RWPE2 (cell line): ENCODE data around the gene DCUN1D3.

Experiments used
- ATAC-seq: fragments of 200-7000 bp; cut with Tn5 transposase; 3 replicates; pipeline ENCODE4 v1.9.1; 2021; ENCODE audit warnings: low read depth
- DNase-seq: peaks from one replicate; pipeline ENCODE4 v3.0.0-alpha.2; 2020; ENCODE audit warnings: low spot score
- H3K27ac ChIP-seq: fragments of 450-650 bp; 2 replicates; pipeline ENCODE4 v1.5.1; 2017; ENCODE audit warnings: mild to moderate bottlenecking; ENCODE audit not compliant: poor library complexity, severe bottlenecking
- H3K27me3 ChIP-seq: fragments of 250-450 bp; sonication (Bioruptor Pico); 2 replicates; pipeline ENCODE4 v1.5.1; 2021; ENCODE audit warnings: mild to moderate bottlenecking, moderate library complexity; ENCODE audit not compliant: insufficient read depth, poor library complexity, severe bottlenecking
- H3K36me3 ChIP-seq: fragments of 250-450 bp; sonication (Bioruptor Pico); 2 replicates; pipeline ENCODE4 v1.5.1; 2020; ENCODE audit warnings: low read depth, mild to moderate bottlenecking, moderate library complexity
- H3K4me1 ChIP-seq: fragments of 250-450 bp; sonication (Bioruptor Pico); 2 replicates; pipeline ENCODE4 v1.5.1; 2021; ENCODE audit warnings: mild to moderate bottlenecking, moderate library complexity; ENCODE audit not compliant: insufficient read depth, poor library complexity, severe bottlenecking
- H3K4me3 ChIP-seq: fragments of 250-450 bp; sonication (Bioruptor Pico); 2 replicates; pipeline ENCODE4 v1.5.1; 2021; ENCODE audit warnings: mild to moderate bottlenecking, moderate library complexity; ENCODE audit not compliant: severe bottlenecking
- H3K9me3 ChIP-seq: fragments of 250-450 bp; sonication (Bioruptor Pico); 2 replicates; pipeline ENCODE4 v1.5.1; 2021; ENCODE audit warnings: mild to moderate bottlenecking, moderate library complexity; ENCODE audit not compliant: severe bottlenecking
- CTCF ChIP-seq: fragments of 450-650 bp; IDR thresholded peaks from one replicate; pipeline ENCODE4 v1.5.1; 2017; ENCODE audit warnings: mild to moderate bottlenecking, moderate library complexity; ENCODE audit not compliant: poor library complexity, severe bottlenecking

Gene DCUN1D3

GRCh38 chr16:20903116-20903898, 3.1 kb upstream of the DCUN1D3 start:
- ATAC-seq: no peak
- Histone ChIP-seq H3K36me3 (no peaks in the 10 kb centered on the region; the same call in 1 of the 2 replicates), H3K27me3 (no peaks in the 10 kb centered on the region), H3K27ac (peak overlapping the region; percentile 94), H3K4me3 (no peak overlapping the region), H3K9me3 (no peaks in the 10 kb centered on the region), H3K4me1 (peaks cover 50% of the 10 kb centered on the region)
- no peak for TF ChIP-seq CTCF
- no peak for DNase-seq

- peaks cover 58% of the 10 kb centered on the region for H3K4me1 ChIP-seq
- no peak for ATAC-seq
Measured at GRCh38 chr16:20902426-20902825, 2.3 kb upstream of the DCUN1D3 start.

GRCh38 chr16:20901436-20902112, 1.4 kb upstream of the DCUN1D3 start:
- Histone ChIP-seq H3K27me3 (no peaks in the 10 kb centered on the region), H3K36me3 (peaks cover 6% of the 10 kb centered on the region), H3K9me3 (no peaks in the 10 kb centered on the region), H3K4me1 (peaks cover 55% of the 10 kb centered on the region), H3K27ac (peak overlapping the region; percentile 94), H3K4me3 (peak overlapping the region; percentile 50)
- no peak for DNase-seq
- no peak for TF ChIP-seq CTCF
- peak; percentile 33 for ATAC-seq

More at GRCh38 chr16:20902426-20902825, 2.3 kb upstream of the DCUN1D3 start:
- H3K27me3 ChIP-seq: no peaks in the 10 kb centered on the region
- no peak overlapping the region for H3K4me3 ChIP-seq
- no peak for DNase-seq
- no peak for TF ChIP-seq CTCF
- no peaks in the 10 kb centered on the region; the same call in 1 of the 2 replicates for H3K36me3 ChIP-seq
- H3K27ac ChIP-seq: peak overlapping the region; percentile 94
- H3K9me3 ChIP-seq: no peaks in the 10 kb centered on the region

GRCh38 chr16:20901068-20901435, 894 bp upstream of the DCUN1D3 start:
- no peak for TF ChIP-seq CTCF
- Histone ChIP-seq H3K36me3 (peaks cover 9% of the 10 kb centered on the region), H3K4me3 (peak overlapping the region; percentile 50), H3K9me3 (no peaks in the 10 kb centered on the region), H3K27me3 (no peaks in the 10 kb centered on the region), H3K4me1 (peaks cover 50% of the 10 kb centered on the region), H3K27ac (peak overlapping the region; percentile 94)
- ATAC-seq (0 out of 3 replicates have a peak, but pooled peaks have one; percentile 7), DNase-seq (no peak)
